Endodermal cell (in vitro differentiated cells): ENCODE measurements around the gene COL1A2. TPM values are rescaled to one million over a fixed set of nuclear protein-coding genes. Genes with fewer than 3 reads are reported as not detected.

ENCODE experiments used
- DNase-seq: peaks from one replicate; pipeline ENCODE4 v3.0.0-alpha.2; 2017
- H3K27ac ChIP-seq: 2 replicates; pipeline ENCODE4 v1.5.1; 2013; ENCODE audit warnings: mild to moderate bottlenecking, low read depth, low read length, moderate library complexity
- H3K27me3 ChIP-seq: 2 replicates; pipeline ENCODE4 v1.6.1; 2013; ENCODE audit warnings: mild to moderate bottlenecking, low read length, moderate library complexity; ENCODE audit not compliant: insufficient read depth, control insufficient read depth, poor library complexity, severe bottlenecking
- H3K36me3 ChIP-seq: 2 replicates; pipeline ENCODE4 v1.7.0; 2013; ENCODE audit warnings: mild to moderate bottlenecking, low read length, moderate library complexity; ENCODE audit not compliant: control insufficient read depth, insufficient read depth
- H3K4me1 ChIP-seq: one replicate; pipeline ENCODE4 v1.7.0; 2013; ENCODE audit warnings: low read length; ENCODE audit not compliant: control insufficient read depth, insufficient read depth
- H3K4me3 ChIP-seq: 2 replicates; pipeline ENCODE4 v1.5.1; 2013; ENCODE audit warnings: mild to moderate bottlenecking, low read length, moderate library complexity
- H3K9ac ChIP-seq: 2 replicates; pipeline ENCODE4 v1.6.1; 2013; ENCODE audit warnings: mild to moderate bottlenecking, low read length, moderate library complexity; ENCODE audit not compliant: poor library complexity, severe bottlenecking; ENCODE audit errors: extremely low read depth
- H3K9me3 ChIP-seq: 2 replicates; pipeline ENCODE4 v1.6.1; 2013; ENCODE audit warnings: mild to moderate bottlenecking, low read length, moderate library complexity; ENCODE audit not compliant: control insufficient read depth
- H3K27ac Mint-ChIP-seq: 2 replicates; pipeline ENCODE4 v1.8.0; 2020; ENCODE audit warnings: mixed read lengths
- H3K27me3 Mint-ChIP-seq: 2 replicates; pipeline ENCODE4 v1.8.0; 2021; ENCODE audit warnings: mild to moderate bottlenecking, mixed read lengths; ENCODE audit not compliant: insufficient read depth
- H3K36me3 Mint-ChIP-seq: 2 replicates; pipeline ENCODE4 v1.8.0; 2020; ENCODE audit warnings: low read depth, mixed read lengths
- H3K4me1 Mint-ChIP-seq: 2 replicates; pipeline ENCODE4 v1.8.0; 2020; ENCODE audit warnings: mixed read lengths
- H3K4me3 Mint-ChIP-seq: 2 replicates; pipeline ENCODE4 v1.8.0; 2020; ENCODE audit warnings: mild to moderate bottlenecking, moderate library complexity, mixed read lengths
- H3K9me3 Mint-ChIP-seq: 2 replicates; pipeline ENCODE4 v1.8.0; 2020; ENCODE audit warnings: mild to moderate bottlenecking, mixed read lengths
- WGBS, 2 experiments: methylation state at CpG; one replicate each; pipeline versions ENCODE4 v1.1.5 to v1.1.7; 2013; ENCODE audit warnings: missing lambda C conversion rate in 2 of 2, mixed read lengths in 1 of 2; ENCODE audit not compliant: insufficient coverage in 1 of 2, insufficient read length in 1 of 2; 5-methylcytosine and 5-hydroxymethylcytosine counted together
- total RNA-seq, 2 donors: library from RNA; stranded (reverse); fragmentation: NEBNext Ultra II Directional in 1 of 2; extraction: Animal tissue kit (Norgen Biotek cat#: 25700) in 1 of 2; gene quantifications; 2 replicates in 1 of 2; 3 replicates in 1 of 2; pipeline ENCODE4 v1.2.1, GENCODE V29; 2021
- TF ChIP-seq, protein P1 (sequence below): fragments of 200-600 bp; sonication (generic); conservative IDR thresholded peaks from 2 replicates; pipeline ENCODE4 v1.5.0; 2021; ENCODE audit warnings: antibody characterized with exemption, mild to moderate bottlenecking

The COL1A2 gene
- total RNA-seq, 2 donors from 2014 or later, result 42.2 to 99.7 TPM

DNA sequence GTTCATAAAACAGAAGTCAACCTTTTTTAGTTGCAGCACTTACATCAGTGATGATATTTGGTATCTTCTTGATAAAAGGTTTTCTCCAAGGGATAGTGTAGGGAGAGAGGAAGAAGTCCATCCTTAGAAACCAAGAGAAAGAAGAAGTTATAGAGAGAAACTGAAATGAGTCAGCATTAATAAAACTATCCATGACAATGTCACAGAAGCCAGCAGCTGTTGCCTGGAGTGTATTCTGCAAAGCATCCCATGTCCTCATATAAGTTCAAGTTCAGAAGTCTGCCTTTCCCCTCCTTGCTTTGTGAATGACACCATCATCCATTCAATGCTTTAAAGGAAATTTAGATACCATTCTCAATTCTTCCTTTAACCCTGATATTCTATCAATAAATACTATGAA, 14.4 kb upstream of the COL1A2 start:
- no peaks in the 10 kb centered on the region for H3K9me3 Mint-ChIP-seq
- H3K27me3 ChIP-seq, result no peaks in the 10 kb centered on the region
- H3K9me3 ChIP-seq, result no peaks in the 10 kb centered on the region
- no peak overlapping the region for H3K4me3 ChIP-seq
- H3K4me1 Mint-ChIP-seq, result peaks cover 6% of the 10 kb centered on the region
- peaks cover 4% of the 10 kb centered on the region for H3K4me1 ChIP-seq
- H3K4me3 Mint-ChIP-seq, result no peak overlapping the region
- H3K27ac ChIP-seq, result no peak overlapping the region
- DNase-seq, result no peak
- no peaks in the 10 kb centered on the region for H3K36me3 Mint-ChIP-seq
- no peak overlapping the region for H3K9ac ChIP-seq
- H3K27ac Mint-ChIP-seq, result no peak overlapping the region
- TF ChIP-seq, protein P1, sequence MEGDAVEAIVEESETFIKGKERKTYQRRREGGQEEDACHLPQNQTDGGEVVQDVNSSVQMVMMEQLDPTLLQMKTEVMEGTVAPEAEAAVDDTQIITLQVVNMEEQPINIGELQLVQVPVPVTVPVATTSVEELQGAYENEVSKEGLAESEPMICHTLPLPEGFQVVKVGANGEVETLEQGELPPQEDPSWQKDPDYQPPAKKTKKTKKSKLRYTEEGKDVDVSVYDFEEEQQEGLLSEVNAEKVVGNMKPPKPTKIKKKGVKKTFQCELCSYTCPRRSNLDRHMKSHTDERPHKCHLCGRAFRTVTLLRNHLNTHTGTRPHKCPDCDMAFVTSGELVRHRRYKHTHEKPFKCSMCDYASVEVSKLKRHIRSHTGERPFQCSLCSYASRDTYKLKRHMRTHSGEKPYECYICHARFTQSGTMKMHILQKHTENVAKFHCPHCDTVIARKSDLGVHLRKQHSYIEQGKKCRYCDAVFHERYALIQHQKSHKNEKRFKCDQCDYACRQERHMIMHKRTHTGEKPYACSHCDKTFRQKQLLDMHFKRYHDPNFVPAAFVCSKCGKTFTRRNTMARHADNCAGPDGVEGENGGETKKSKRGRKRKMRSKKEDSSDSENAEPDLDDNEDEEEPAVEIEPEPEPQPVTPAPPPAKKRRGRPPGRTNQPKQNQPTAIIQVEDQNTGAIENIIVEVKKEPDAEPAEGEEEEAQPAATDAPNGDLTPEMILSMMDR, result no peak
- no peaks in the 10 kb centered on the region for H3K36me3 ChIP-seq
- peaks cover 2% of the 10 kb centered on the region for H3K27me3 Mint-ChIP-seq

DNA sequence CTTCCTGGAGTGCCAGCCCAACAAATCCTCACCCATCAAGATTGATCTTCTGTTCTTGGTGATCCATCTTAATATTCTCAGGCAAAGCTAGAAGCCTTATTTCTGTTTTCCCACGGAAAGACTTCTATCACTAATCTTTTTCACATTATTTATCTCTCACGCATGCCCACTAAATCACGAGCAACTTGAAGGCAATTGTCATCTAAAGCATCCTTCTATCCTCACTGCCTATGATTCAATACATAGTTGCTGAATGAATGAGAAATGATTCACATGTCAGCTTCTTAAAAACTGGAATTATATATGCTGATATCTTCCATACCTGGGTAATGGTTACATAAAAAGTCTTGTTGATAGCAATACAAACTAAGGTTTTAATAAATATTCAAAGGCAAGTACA, 12.6 kb upstream of the COL1A2 start:
- no peaks in the 10 kb centered on the region for H3K36me3 Mint-ChIP-seq

DNA sequence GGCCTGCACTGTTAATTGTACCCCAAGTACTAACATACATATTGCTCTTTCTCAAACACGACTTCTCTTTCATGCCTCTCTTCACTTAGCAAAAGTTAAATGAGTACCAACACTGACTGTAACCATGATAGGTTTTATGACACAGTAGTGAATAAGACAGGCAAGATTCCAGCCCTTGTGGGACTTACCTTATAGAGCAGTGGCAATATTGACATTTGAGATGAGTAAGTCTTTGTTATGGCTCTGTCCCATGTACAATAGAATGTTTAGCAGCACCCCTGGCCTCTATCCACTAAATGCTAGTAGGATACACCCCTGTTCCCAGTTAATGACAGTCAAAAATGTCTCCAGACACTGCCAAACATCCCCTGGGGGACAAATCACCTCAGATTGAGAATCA, 11.9 kb upstream of the COL1A2 start:
- peaks cover 2% of the 10 kb centered on the region for H3K27me3 Mint-ChIP-seq
- H3K27ac Mint-ChIP-seq, result no peak overlapping the region
- H3K27me3 ChIP-seq, result no peaks in the 10 kb centered on the region
- 83 to 92% methylated on average over 1 of the region's 1 CpG for WGBS, 2 experiments
- no peak overlapping the region for H3K27ac ChIP-seq
- DNase-seq, result no peak
- no peaks in the 10 kb centered on the region for H3K36me3 ChIP-seq
- peaks cover 5% of the 10 kb centered on the region for H3K4me1 ChIP-seq
- TF ChIP-seq, protein P1, result no peak
- H3K9me3 Mint-ChIP-seq, result no peaks in the 10 kb centered on the region
- H3K4me3 Mint-ChIP-seq, result no peak overlapping the region
- H3K4me1 Mint-ChIP-seq, result peaks cover 9% of the 10 kb centered on the region
- no peak overlapping the region for H3K9ac ChIP-seq
- H3K36me3 Mint-ChIP-seq, result no peaks in the 10 kb centered on the region
- no peaks in the 10 kb centered on the region for H3K9me3 ChIP-seq
- H3K4me3 ChIP-seq, result no peak overlapping the region

More for the DNA sequence above, 12.6 kb upstream of the COL1A2 start:
- H3K27ac ChIP-seq, result no peak overlapping the region
- H3K9me3 Mint-ChIP-seq, result no peaks in the 10 kb centered on the region
- no peak overlapping the region for H3K9ac ChIP-seq
- no peaks in the 10 kb centered on the region for H3K9me3 ChIP-seq
- WGBS, 2 experiments, result 95 to 100% methylated on average over 2 to 3 of the region's 3 CpGs
- H3K4me1 Mint-ChIP-seq, result peaks cover 9% of the 10 kb centered on the region
- no peak overlapping the region for H3K27ac Mint-ChIP-seq
- no peaks in the 10 kb centered on the region for H3K36me3 ChIP-seq
- H3K27me3 Mint-ChIP-seq, result peaks cover 2% of the 10 kb centered on the region
- no peak for DNase-seq
- H3K4me1 ChIP-seq, result peaks cover 5% of the 10 kb centered on the region
- TF ChIP-seq, protein P1, result no peak
- H3K27me3 ChIP-seq, result no peaks in the 10 kb centered on the region
- no peak overlapping the region for H3K4me3 Mint-ChIP-seq
- H3K4me3 ChIP-seq, result no peak overlapping the region
